ENCODE measurements around the gene SPATA2L.
"Not testable (repeated sequence)": the region's sequence is repeated elsewhere in the genome, so short reads cannot be mapped to it uniquely, and the experiment has no call there.

DNA sequence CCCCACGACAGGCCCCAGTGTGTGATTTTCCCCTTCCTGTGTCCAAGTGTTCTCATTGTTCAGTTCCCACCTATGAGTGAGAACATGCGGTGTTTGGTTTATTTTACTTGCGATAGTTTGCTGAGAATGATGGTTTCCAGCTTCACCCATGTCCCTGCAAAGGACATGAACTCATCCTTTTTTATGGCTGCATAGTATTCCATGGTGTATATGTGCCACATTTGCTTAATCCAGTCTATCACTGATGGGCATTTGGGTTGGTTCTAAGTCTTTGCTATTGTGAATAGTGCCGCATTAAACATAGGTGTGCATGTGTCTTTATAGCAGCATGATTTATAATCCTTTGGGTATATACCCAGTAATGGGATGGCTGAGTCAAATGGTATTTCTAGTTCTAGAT, 29.9 kb downstream of the SPATA2L start:
- TF ChIP-seq POLR2AphosphoS5 (IDR thresholded peaks at IDR 0.05; ENCODE audit: low read depth); SPI1 (IDR thresholded peaks at IDR 0.05; ENCODE audit: borderline replicate concordance, low read depth); GABPA (IDR thresholded peaks at IDR 0.05; ENCODE audit: low read depth): not testable (repeated sequence)
- TF ChIP-seq, protein P1, sequence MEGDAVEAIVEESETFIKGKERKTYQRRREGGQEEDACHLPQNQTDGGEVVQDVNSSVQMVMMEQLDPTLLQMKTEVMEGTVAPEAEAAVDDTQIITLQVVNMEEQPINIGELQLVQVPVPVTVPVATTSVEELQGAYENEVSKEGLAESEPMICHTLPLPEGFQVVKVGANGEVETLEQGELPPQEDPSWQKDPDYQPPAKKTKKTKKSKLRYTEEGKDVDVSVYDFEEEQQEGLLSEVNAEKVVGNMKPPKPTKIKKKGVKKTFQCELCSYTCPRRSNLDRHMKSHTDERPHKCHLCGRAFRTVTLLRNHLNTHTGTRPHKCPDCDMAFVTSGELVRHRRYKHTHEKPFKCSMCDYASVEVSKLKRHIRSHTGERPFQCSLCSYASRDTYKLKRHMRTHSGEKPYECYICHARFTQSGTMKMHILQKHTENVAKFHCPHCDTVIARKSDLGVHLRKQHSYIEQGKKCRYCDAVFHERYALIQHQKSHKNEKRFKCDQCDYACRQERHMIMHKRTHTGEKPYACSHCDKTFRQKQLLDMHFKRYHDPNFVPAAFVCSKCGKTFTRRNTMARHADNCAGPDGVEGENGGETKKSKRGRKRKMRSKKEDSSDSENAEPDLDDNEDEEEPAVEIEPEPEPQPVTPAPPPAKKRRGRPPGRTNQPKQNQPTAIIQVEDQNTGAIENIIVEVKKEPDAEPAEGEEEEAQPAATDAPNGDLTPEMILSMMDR (IDR thresholded peaks at IDR 0.05; ENCODE audit: insufficient read depth, low read length): not testable (repeated sequence)

Data from HL-60 (cell line).